Liver (tissue), 9 donors: Measurements from ENCODE around the gene PPP1R16B. TPM values are rescaled to one million over a fixed set of nuclear protein-coding genes. Genes with fewer than 3 reads are reported as not detected.

Experiments used
- DNase-seq: peaks from one replicate; pipeline ENCODE4 v3.0.0-alpha.2; 2017; ENCODE audit warnings: low spot score
- H3K27ac ChIP-seq, 2 donors: one replicate each; pipeline ENCODE4 v1.7.0; 2013; ENCODE audit warnings: inconsistent platforms in 2 of 2, low read length in 2 of 2, control low read depth in 1 of 2, low read depth in 1 of 2, mild to moderate bottlenecking in 1 of 2
- H3K27me3 ChIP-seq, 4 donors: one replicate each; pipeline versions ENCODE4 v1.6.1 to v1.7.0; 2013; ENCODE audit warnings: low read length in 3 of 4, inconsistent platforms in 1 of 4, mild to moderate bottlenecking in 1 of 4, moderate library complexity in 1 of 4; ENCODE audit not compliant: control insufficient read depth in 4 of 4, insufficient read depth in 4 of 4
- H3K36me3 ChIP-seq, 4 donors: one replicate each; pipeline versions ENCODE4 v1.6.1 to v1.7.0; 2013; ENCODE audit warnings: low read length in 3 of 4, mild to moderate bottlenecking in 3 of 4, low read depth in 1 of 4, moderate library complexity in 1 of 4; ENCODE audit not compliant: control insufficient read depth in 4 of 4, insufficient read depth in 3 of 4
- H3K4me1 ChIP-seq, 4 donors: one replicate each; pipeline versions ENCODE4 v1.6.1 to v1.7.0; 2013; ENCODE audit warnings: low read length in 3 of 4, mild to moderate bottlenecking in 3 of 4, moderate library complexity in 1 of 4; ENCODE audit not compliant: control insufficient read depth in 4 of 4, insufficient read depth in 4 of 4
- H3K4me3 ChIP-seq, 3 donors: one replicate each; pipeline versions ENCODE4 v1.6.1 to v1.7.0; 2013; ENCODE audit warnings: low read length in 3 of 3, control low read depth in 1 of 3, low read depth in 1 of 3, mild to moderate bottlenecking in 1 of 3
- H3K9ac ChIP-seq, 2 donors: one replicate each; pipeline ENCODE4 v1.7.0; 2013; ENCODE audit warnings: low read length in 2 of 2, mild to moderate bottlenecking in 2 of 2, moderate library complexity in 2 of 2, control low read depth in 1 of 2, low read depth in 1 of 2
- H3K9me3 ChIP-seq, 4 donors: one replicate each; pipeline versions ENCODE4 v1.6.1 to v1.7.0; 2013; ENCODE audit warnings: low read length in 3 of 4; ENCODE audit not compliant: control insufficient read depth in 4 of 4
- EGR1 ChIP-seq, 2 donors: IDR thresholded peaks; 2 replicates each; pipeline ENCODE4 v1.6.1; 2016 to 2018; ENCODE audit warnings: antibody characterized with exemption in 2 of 2, low read depth in 2 of 2
- FOXA1 ChIP-seq: IDR thresholded peaks from 2 replicates; pipeline ENCODE4 v1.6.1; 2016; ENCODE audit warnings: antibody characterized with exemption
- FOXA2 ChIP-seq: IDR thresholded peaks from 2 replicates; pipeline ENCODE4 v1.6.1; 2016; ENCODE audit warnings: antibody characterized with exemption
- GABPA ChIP-seq, 2 donors: IDR thresholded peaks in 1 of 2; conservative IDR thresholded peaks in 1 of 2; 2 replicates each; pipeline ENCODE4 v1.6.1; 2016; ENCODE audit warnings: antibody characterized with exemption in 2 of 2, mild to moderate bottlenecking in 1 of 2, moderate library complexity in 1 of 2
- HNF4A ChIP-seq, 2 donors: conservative IDR thresholded peaks; 2 replicates each; pipeline ENCODE4 v1.6.1; 2016; ENCODE audit warnings: antibody characterized with exemption in 2 of 2, mild to moderate bottlenecking in 2 of 2
- HNF4G ChIP-seq: IDR thresholded peaks from 2 replicates; pipeline ENCODE4 v1.6.1; 2016; ENCODE audit warnings: antibody characterized with exemption
- JUND ChIP-seq, 2 donors: IDR thresholded peaks; 2 replicates each; pipeline ENCODE4 v1.6.1; 2016; ENCODE audit warnings: antibody characterized with exemption in 2 of 2
- NR2F2 ChIP-seq: IDR thresholded peaks from 2 replicates; pipeline ENCODE4 v1.6.1; 2016; ENCODE audit warnings: antibody characterized with exemption
- RAD21 ChIP-seq, 2 donors: IDR thresholded peaks; 2 replicates each; pipeline ENCODE4 v1.6.1; 2016; ENCODE audit warnings: antibody characterized with exemption in 2 of 2, mild to moderate bottlenecking in 2 of 2
- RXRA ChIP-seq, 2 donors: IDR thresholded peaks; 2 replicates each; pipeline ENCODE4 v1.6.1; 2017 to 2018; ENCODE audit warnings: antibody characterized with exemption in 2 of 2, mild to moderate bottlenecking in 1 of 2
- SP1 ChIP-seq: IDR thresholded peaks from 2 replicates; pipeline ENCODE4 v1.6.1; 2018; ENCODE audit warnings: antibody characterized with exemption, mild to moderate bottlenecking
- TAF1 ChIP-seq: conservative IDR thresholded peaks from 2 replicates; pipeline ENCODE4 v1.6.1; 2016; ENCODE audit warnings: antibody characterized with exemption, mild to moderate bottlenecking
- YY1 ChIP-seq: IDR thresholded peaks from 2 replicates; pipeline ENCODE4 v1.6.1; 2016; ENCODE audit warnings: antibody characterized with exemption, mild to moderate bottlenecking
- WGBS: extraction: QIAGEN DNeasy Blood & Tissue Kit; methylation state at CpG from one replicate; pipeline ENCODE4 v1.1.7; 2013; 5-methylcytosine and 5-hydroxymethylcytosine counted together
- polyA plus RNA-seq, 2 donors: library from polyadenylated mRNA; stranded (reverse) in 1 of 2; unstranded in 1 of 2; fragments of 200-250 nt in 1 of 2; fragments of >200 nt in 1 of 2; fragmentation: Nextera tagmentation in 1 of 2; extraction: Ambion mirVana in 1 of 2; gene quantifications; one replicate each; pipeline versions ENCODE4 v1.2.1 to v1.2.3, GENCODE V29; 2013 to 2015
- total RNA-seq, 2 donors: library from RNA; depleted of rRNA; stranded (reverse); fragments of >200 nt; gene quantifications; one replicate each; pipeline ENCODE4 v1.2.3, GENCODE V29; 2014
- TF ChIP-seq, protein P1 (sequence below): IDR thresholded peaks from 2 replicates; pipeline ENCODE4 v1.6.1; 2016; ENCODE audit warnings: antibody characterized with exemption, mild to moderate bottlenecking
- TF ChIP-seq, protein P2 (sequence below): IDR thresholded peaks from 2 replicates; pipeline ENCODE4 v1.6.1; 2016; ENCODE audit warnings: antibody characterized with exemption
- TF ChIP-seq, protein P3 (sequence below): fragments of 150-350 bp; IDR thresholded peaks from 2 replicates; pipeline ENCODE4 v1.5.1; 2017; ENCODE audit warnings: improper control_type of control experiment, low read depth, low read length; ENCODE audit not compliant: missing input control
- TF ChIP-seq, protein P4 (sequence below): IDR thresholded peaks from 2 replicates; pipeline ENCODE4 v1.6.1; 2016; ENCODE audit warnings: antibody characterized with exemption
- TF ChIP-seq, protein P5 (sequence below): IDR thresholded peaks from 2 replicates; pipeline ENCODE4 v1.6.1; 2016; ENCODE audit warnings: antibody characterized with exemption
- donor health status: healthy.
- donor health status: healthy.
- donor health status: healthy.
- donor health status: healthy.
- donor health status: healthy.

Gene PPP1R16B
- total and polyA plus RNA-seq, 4 donors = 0.84 to 5.7 (median 1.2) TPM

DNA sequence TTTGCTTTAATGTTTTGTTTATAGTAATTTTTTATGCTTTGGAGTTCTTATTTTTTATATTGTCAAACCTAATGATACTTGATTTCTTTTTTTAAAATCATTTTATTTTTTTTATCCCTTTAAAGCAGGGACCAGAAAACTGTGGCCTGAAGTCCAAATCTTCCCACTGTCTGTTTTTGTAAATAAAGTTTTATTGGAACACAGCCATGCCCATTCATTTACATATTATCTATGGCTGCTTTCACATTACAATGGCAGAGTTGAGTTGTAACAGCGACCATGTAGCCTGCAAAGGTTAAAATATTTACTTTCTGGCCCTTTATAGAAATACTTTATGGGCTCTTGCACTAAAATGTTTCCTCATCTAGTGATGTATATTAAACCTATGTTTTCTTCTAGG is 42.3 kb downstream of the PPP1R16B start (continued):
- TF ChIP-seq, protein P1, sequence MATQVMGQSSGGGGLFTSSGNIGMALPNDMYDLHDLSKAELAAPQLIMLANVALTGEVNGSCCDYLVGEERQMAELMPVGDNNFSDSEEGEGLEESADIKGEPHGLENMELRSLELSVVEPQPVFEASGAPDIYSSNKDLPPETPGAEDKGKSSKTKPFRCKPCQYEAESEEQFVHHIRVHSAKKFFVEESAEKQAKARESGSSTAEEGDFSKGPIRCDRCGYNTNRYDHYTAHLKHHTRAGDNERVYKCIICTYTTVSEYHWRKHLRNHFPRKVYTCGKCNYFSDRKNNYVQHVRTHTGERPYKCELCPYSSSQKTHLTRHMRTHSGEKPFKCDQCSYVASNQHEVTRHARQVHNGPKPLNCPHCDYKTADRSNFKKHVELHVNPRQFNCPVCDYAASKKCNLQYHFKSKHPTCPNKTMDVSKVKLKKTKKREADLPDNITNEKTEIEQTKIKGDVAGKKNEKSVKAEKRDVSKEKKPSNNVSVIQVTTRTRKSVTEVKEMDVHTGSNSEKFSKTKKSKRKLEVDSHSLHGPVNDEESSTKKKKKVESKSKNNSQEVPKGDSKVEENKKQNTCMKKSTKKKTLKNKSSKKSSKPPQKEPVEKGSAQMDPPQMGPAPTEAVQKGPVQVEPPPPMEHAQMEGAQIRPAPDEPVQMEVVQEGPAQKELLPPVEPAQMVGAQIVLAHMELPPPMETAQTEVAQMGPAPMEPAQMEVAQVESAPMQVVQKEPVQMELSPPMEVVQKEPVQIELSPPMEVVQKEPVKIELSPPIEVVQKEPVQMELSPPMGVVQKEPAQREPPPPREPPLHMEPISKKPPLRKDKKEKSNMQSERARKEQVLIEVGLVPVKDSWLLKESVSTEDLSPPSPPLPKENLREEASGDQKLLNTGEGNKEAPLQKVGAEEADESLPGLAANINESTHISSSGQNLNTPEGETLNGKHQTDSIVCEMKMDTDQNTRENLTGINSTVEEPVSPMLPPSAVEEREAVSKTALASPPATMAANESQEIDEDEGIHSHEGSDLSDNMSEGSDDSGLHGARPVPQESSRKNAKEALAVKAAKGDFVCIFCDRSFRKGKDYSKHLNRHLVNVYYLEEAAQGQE = no peak
- TF ChIP-seq JUND (IDR thresholded peaks at IDR 0.05) (no peak), NR2F2 (no peak), HNF4A (conservative IDR thresholded peaks at IDR 0.05) (no peak)

DNA sequence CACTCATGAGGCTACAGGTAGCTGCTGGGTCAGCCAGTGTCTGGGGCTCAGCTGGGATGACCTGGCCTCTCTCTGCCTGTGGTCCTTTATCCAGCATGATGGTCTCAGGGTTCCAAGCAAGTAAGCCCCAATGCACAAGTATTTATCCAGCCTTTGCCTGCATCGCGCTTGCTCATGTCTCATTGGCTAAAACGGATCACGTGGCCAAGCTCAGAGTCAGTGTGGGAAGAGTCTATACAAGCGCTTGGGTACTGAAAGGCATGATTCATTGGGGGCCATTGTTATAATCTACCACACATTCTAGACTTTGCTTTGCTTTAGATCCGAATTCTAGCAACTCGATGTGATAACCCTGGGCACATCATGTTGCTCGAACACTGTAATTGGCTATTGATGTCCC is 48.3 kb downstream of the PPP1R16B start:
- TF ChIP-seq TAF1 (no peak), RXRA (IDR thresholded peaks at IDR 0.05) (no peak), FOXA2 (no peak)
- TF ChIP-seq, protein P2, sequence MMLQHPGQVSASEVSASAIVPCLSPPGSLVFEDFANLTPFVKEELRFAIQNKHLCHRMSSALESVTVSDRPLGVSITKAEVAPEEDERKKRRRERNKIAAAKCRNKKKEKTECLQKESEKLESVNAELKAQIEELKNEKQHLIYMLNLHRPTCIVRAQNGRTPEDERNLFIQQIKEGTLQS = no peak
- no peaks in the 10 kb centered on the region for H3K36me3 ChIP-seq
- H3K4me3 ChIP-seq = no peak overlapping the region
- DNase-seq = no peak
- 92% methylated on average over 8 of the region's 8 CpGs for WGBS
- H3K27ac ChIP-seq = no peak overlapping the region
- H3K9me3 ChIP-seq = no peaks in the 10 kb centered on the region
- no peaks in the 10 kb centered on the region for H3K4me1 ChIP-seq
- peaks cover 0 to 3% (median 0%) of the 10 kb centered on the region in 4 donors for H3K27me3 ChIP-seq
- no peak overlapping the region for H3K9ac ChIP-seq

DNA sequence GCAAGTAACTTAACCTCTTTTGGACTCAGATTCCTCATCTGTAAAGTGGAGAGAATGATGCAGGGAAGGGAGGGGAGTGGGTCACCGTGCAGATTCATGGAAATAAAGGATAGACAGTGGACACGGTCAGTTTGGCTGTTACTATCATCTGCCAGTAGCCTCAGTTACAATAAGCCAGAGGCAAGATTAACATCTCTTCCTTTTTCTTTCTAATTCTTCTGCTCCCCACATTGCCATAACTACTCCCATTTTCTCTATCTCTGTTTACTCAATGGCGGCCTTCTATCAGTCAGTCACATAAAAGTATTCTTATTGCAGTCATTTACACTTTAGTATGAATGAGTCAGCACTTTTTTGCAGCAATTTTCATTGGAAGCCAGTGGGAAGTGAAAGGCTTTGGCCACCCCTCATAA is 49.2 kb downstream of the PPP1R16B start:
- H3K27me3 ChIP-seq = no peaks in the 10 kb centered on the region
- no peak overlapping the region for H3K4me3 ChIP-seq
- no peaks in the 10 kb centered on the region for H3K36me3 ChIP-seq
- H3K9me3 ChIP-seq = no peaks in the 10 kb centered on the region
- H3K27ac ChIP-seq = no peak overlapping the region
- H3K9ac ChIP-seq = no peak overlapping the region
- WGBS = 81% methylated on average over 3 of the region's 3 CpGs
- TF ChIP-seq, protein P3, sequence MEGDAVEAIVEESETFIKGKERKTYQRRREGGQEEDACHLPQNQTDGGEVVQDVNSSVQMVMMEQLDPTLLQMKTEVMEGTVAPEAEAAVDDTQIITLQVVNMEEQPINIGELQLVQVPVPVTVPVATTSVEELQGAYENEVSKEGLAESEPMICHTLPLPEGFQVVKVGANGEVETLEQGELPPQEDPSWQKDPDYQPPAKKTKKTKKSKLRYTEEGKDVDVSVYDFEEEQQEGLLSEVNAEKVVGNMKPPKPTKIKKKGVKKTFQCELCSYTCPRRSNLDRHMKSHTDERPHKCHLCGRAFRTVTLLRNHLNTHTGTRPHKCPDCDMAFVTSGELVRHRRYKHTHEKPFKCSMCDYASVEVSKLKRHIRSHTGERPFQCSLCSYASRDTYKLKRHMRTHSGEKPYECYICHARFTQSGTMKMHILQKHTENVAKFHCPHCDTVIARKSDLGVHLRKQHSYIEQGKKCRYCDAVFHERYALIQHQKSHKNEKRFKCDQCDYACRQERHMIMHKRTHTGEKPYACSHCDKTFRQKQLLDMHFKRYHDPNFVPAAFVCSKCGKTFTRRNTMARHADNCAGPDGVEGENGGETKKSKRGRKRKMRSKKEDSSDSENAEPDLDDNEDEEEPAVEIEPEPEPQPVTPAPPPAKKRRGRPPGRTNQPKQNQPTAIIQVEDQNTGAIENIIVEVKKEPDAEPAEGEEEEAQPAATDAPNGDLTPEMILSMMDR = no peak
- TF ChIP-seq, protein P1 = no peak
- TF ChIP-seq HNF4G (no peak), SP1 (no peak), HNF4A (conservative IDR thresholded peaks at IDR 0.05) (no peak), TAF1 (no peak), RAD21 (IDR thresholded peaks at IDR 0.05) (no peak), FOXA1 (no peak), JUND (IDR thresholded peaks at IDR 0.05) (no peak), GABPA (IDR thresholded peaks at IDR 0.05 in 1 of 2, conservative IDR thresholded peaks at IDR 0.05 in 1 of 2) (no peak), NR2F2 (no peak), RXRA (IDR thresholded peaks at IDR 0.05) (no peak), YY1 (no peak), EGR1 (IDR thresholded peaks at IDR 0.05; ENCODE audit: low read depth in 2 of 2) (no peak), FOXA2 (no peak)
- TF ChIP-seq, protein P4, sequence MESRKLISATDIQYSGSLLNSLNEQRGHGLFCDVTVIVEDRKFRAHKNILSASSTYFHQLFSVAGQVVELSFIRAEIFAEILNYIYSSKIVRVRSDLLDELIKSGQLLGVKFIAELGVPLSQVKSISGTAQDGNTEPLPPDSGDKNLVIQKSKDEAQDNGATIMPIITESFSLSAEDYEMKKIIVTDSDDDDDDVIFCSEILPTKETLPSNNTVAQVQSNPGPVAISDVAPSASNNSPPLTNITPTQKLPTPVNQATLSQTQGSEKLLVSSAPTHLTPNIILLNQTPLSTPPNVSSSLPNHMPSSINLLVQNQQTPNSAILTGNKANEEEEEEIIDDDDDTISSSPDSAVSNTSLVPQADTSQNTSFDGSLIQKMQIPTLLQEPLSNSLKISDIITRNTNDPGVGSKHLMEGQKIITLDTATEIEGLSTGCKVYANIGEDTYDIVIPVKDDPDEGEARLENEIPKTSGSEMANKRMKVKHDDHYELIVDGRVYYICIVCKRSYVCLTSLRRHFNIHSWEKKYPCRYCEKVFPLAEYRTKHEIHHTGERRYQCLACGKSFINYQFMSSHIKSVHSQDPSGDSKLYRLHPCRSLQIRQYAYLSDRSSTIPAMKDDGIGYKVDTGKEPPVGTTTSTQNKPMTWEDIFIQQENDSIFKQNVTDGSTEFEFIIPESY = no peak
- TF ChIP-seq, protein P2 = no peak
- TF ChIP-seq, protein P5, sequence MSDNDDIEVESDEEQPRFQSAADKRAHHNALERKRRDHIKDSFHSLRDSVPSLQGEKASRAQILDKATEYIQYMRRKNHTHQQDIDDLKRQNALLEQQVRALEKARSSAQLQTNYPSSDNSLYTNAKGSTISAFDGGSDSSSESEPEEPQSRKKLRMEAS = no peak
- DNase-seq = no peak
- no peaks in the 10 kb centered on the region for H3K4me1 ChIP-seq
